Measurements from ENCODE around the gene PTPRK. TPM values are rescaled to one million over a fixed set of nuclear protein-coding genes. Genes with fewer than 3 reads are reported as not detected.

Gene PTPRK
- total RNA-seq, 2 experiments from 2014 or later: 1.8 to 2.2 TPM

GRCh38 chr6:128249429-128249828, 271.0 kb downstream of the PTPRK start:
- no peaks in the 10 kb centered on the region for H3K27me3 Mint-ChIP-seq
- H3K4me1 Mint-ChIP-seq (ENCODE audit: low read depth): peaks cover 17% of the 10 kb centered on the region
- no peak for DNase-seq
- no peaks in the 10 kb centered on the region for H3K9me3 Mint-ChIP-seq
- CTCF ChIA-PET: interaction anchor here (1.0 kb wide), 1 partner anchor 394 kb away, joined by 3 read pairs; no protein-coding TSS in a partner anchor
- intact Hi-C loops (cut with micrococcal nuclease): no loop called here
- POLR2A ChIA-PET: no interaction called here
- H3K4me3 Mint-ChIP-seq: no peak overlapping the region
- H3K36me3 Mint-ChIP-seq: no peaks in the 10 kb centered on the region
- no peak overlapping the region for H3K27ac Mint-ChIP-seq

GRCh38 chr6:128246472-128247260, 273.7 kb downstream of the PTPRK start:
- no peak for DNase-seq
- Mint-ChIP-seq H3K9me3 (no peaks in the 10 kb centered on the region), H3K4me3 (no peak overlapping the region), H3K27me3 (no peaks in the 10 kb centered on the region), H3K27ac (no peak overlapping the region), H3K4me1 (ENCODE audit: low read depth) (no peaks in the 10 kb centered on the region), H3K36me3 (no peaks in the 10 kb centered on the region)
- POLR2A ChIA-PET: no interaction called here
- intact Hi-C loops (cut with micrococcal nuclease): no loop called here
- CTCF ChIA-PET: interaction anchor here (1.1 to 1.4 kb wide), 2 partner anchors 391 to 1006 kb away, joined by 3 to 4 read pairs; no protein-coding TSS in a partner anchor

GRCh38 chr6:128244751-128245405, 275.5 kb downstream of the PTPRK start:
- ChIA-PET POLR2A (no interaction called here), CTCF (no interaction called here)
- H3K27me3 Mint-ChIP-seq: no peaks in the 10 kb centered on the region
- intact Hi-C loops (cut with micrococcal nuclease): no loop called here
- H3K4me3 Mint-ChIP-seq: no peak overlapping the region
- DNase-seq: no peak
- H3K4me1 Mint-ChIP-seq (ENCODE audit: low read depth): peaks cover 1% of the 10 kb centered on the region
- H3K9me3 Mint-ChIP-seq: no peaks in the 10 kb centered on the region
- H3K27ac Mint-ChIP-seq: no peak overlapping the region
- H3K36me3 Mint-ChIP-seq: no peaks in the 10 kb centered on the region

- DNase-seq: no peak
- no peak overlapping the region for H3K27ac Mint-ChIP-seq
- no peak overlapping the region for H3K4me3 Mint-ChIP-seq
- H3K4me1 Mint-ChIP-seq (ENCODE audit: low read depth): peaks cover 1% of the 10 kb centered on the region
- CTCF ChIA-PET: interaction anchor here (0.6 to 1.2 kb wide), 3 partner anchors 26 to 576 kb away, joined by 3 to 4 read pairs (median 4); no protein-coding TSS in a partner anchor
- no peaks in the 10 kb centered on the region for H3K27me3 Mint-ChIP-seq
- intact Hi-C loops (cut with micrococcal nuclease): no loop called here
- no peaks in the 10 kb centered on the region for H3K9me3 Mint-ChIP-seq
- POLR2A ChIA-PET: no interaction called here
- H3K36me3 Mint-ChIP-seq: no peaks in the 10 kb centered on the region
Observed at GRCh38 chr6:128242765-128243403, 277.5 kb downstream of the PTPRK start.

GRCh38 chr6:128241216-128241615, 279.2 kb downstream of the PTPRK start:
- no peak overlapping the region for H3K27ac Mint-ChIP-seq
- H3K4me1 Mint-ChIP-seq (ENCODE audit: low read depth): peaks cover 1% of the 10 kb centered on the region
- POLR2A ChIA-PET: no interaction called here
- H3K27me3 Mint-ChIP-seq: no peaks in the 10 kb centered on the region
- CTCF ChIA-PET: no interaction called here
- no peak overlapping the region for H3K4me3 Mint-ChIP-seq
- no peak for DNase-seq
- no peaks in the 10 kb centered on the region for H3K36me3 Mint-ChIP-seq
- intact Hi-C loops (cut with micrococcal nuclease): no loop called here
- H3K9me3 Mint-ChIP-seq: no peaks in the 10 kb centered on the region

GRCh38 chr6:128240024-128240428, 280.4 kb downstream of the PTPRK start:
- Mint-ChIP-seq H3K4me1 (ENCODE audit: low read depth) (peaks cover 1% of the 10 kb centered on the region), H3K27me3 (no peaks in the 10 kb centered on the region), H3K4me3 (no peak overlapping the region), H3K9me3 (no peaks in the 10 kb centered on the region), H3K36me3 (no peaks in the 10 kb centered on the region), H3K27ac (no peak overlapping the region)
- intact Hi-C loops (cut with micrococcal nuclease): no loop called here
- POLR2A ChIA-PET: no interaction called here
- no peak for DNase-seq
- CTCF ChIA-PET: interaction anchor here (0.9 kb wide), 1 partner anchor 371 kb away, joined by 3 read pairs; no protein-coding TSS in a partner anchor

GRCh38 chr6:128239146-128239545, 281.3 kb downstream of the PTPRK start:
- no peaks in the 10 kb centered on the region for H3K36me3 Mint-ChIP-seq
- intact Hi-C loops (cut with micrococcal nuclease): no loop called here
- ChIA-PET CTCF (interaction anchor here (0.9 kb wide), 1 partner anchor 370 kb away, joined by 3 read pairs; no protein-coding TSS in a partner anchor), POLR2A (no interaction called here)
- H3K4me1 Mint-ChIP-seq (ENCODE audit: low read depth): peaks cover 1% of the 10 kb centered on the region
- no peaks in the 10 kb centered on the region for H3K9me3 Mint-ChIP-seq
- no peak overlapping the region for H3K27ac Mint-ChIP-seq
- no peak overlapping the region for H3K4me3 Mint-ChIP-seq
- DNase-seq: no peak
- H3K27me3 Mint-ChIP-seq: no peaks in the 10 kb centered on the region

GRCh38 chr6:128238225-128238624, 282.2 kb downstream of the PTPRK start:
- H3K4me3 Mint-ChIP-seq: no peak overlapping the region
- no peaks in the 10 kb centered on the region for H3K9me3 Mint-ChIP-seq
- no peak for DNase-seq
- no peaks in the 10 kb centered on the region for H3K36me3 Mint-ChIP-seq
- H3K27me3 Mint-ChIP-seq: no peaks in the 10 kb centered on the region
- POLR2A ChIA-PET: no interaction called here
- intact Hi-C loops (cut with micrococcal nuclease): no loop called here
- H3K27ac Mint-ChIP-seq: no peak overlapping the region
- peaks cover 1% of the 10 kb centered on the region for H3K4me1 Mint-ChIP-seq (ENCODE audit: low read depth)
- CTCF ChIA-PET: interaction anchor here (0.7 kb wide), 1 partner anchor 184 kb away, joined by 3 read pairs; no protein-coding TSS in a partner anchor

- Mint-ChIP-seq H3K27me3 (no peaks in the 10 kb centered on the region), H3K4me3 (no peak overlapping the region), H3K4me1 (ENCODE audit: low read depth) (peaks cover 1% of the 10 kb centered on the region), H3K27ac (no peak overlapping the region), H3K36me3 (no peaks in the 10 kb centered on the region), H3K9me3 (no peaks in the 10 kb centered on the region)
- intact Hi-C loops (cut with micrococcal nuclease): no loop called here
- no peak for DNase-seq
- ChIA-PET CTCF (interaction anchor here (1.9 kb wide), 1 partner anchor 380 kb away, joined by 4 read pairs; no protein-coding TSS in a partner anchor), POLR2A (no interaction called here)
Observed at GRCh38 chr6:128235556-128235955, 284.8 kb downstream of the PTPRK start.

- ChIA-PET CTCF (no interaction called here), POLR2A (no interaction called here)
- Mint-ChIP-seq H3K9me3 (no peaks in the 10 kb centered on the region), H3K36me3 (no peaks in the 10 kb centered on the region), H3K27me3 (no peaks in the 10 kb centered on the region), H3K4me3 (no peak overlapping the region), H3K27ac (no peak overlapping the region), H3K4me1 (ENCODE audit: low read depth) (no peaks in the 10 kb centered on the region)
- intact Hi-C loops (cut with micrococcal nuclease): no loop called here
- no peak for DNase-seq
Observed at GRCh38 chr6:128233531-128233930, 286.9 kb downstream of the PTPRK start.

GRCh38 chr6:128230267-128230989, 290.0 kb downstream of the PTPRK start:
- DNase-seq: no peak
- H3K36me3 Mint-ChIP-seq: no peaks in the 10 kb centered on the region
- no peak overlapping the region for H3K4me3 Mint-ChIP-seq
- no peaks in the 10 kb centered on the region for H3K4me1 Mint-ChIP-seq (ENCODE audit: low read depth)
- no peak overlapping the region for H3K27ac Mint-ChIP-seq
- intact Hi-C loops (cut with micrococcal nuclease): no loop called here
- H3K27me3 Mint-ChIP-seq: peaks cover 3% of the 10 kb centered on the region
- H3K9me3 Mint-ChIP-seq: no peaks in the 10 kb centered on the region
- ChIA-PET POLR2A (no interaction called here), CTCF (no interaction called here)

GRCh38 chr6:128225612-128226011, 294.8 kb downstream of the PTPRK start:
- ChIA-PET CTCF (no interaction called here), POLR2A (no interaction called here)
- Mint-ChIP-seq H3K4me1 (ENCODE audit: low read depth) (no peaks in the 10 kb centered on the region), H3K4me3 (no peak overlapping the region), H3K27ac (no peak overlapping the region), H3K9me3 (no peaks in the 10 kb centered on the region), H3K36me3 (no peaks in the 10 kb centered on the region), H3K27me3 (peaks cover 3% of the 10 kb centered on the region)
- DNase-seq: no peak
- intact Hi-C loops (cut with micrococcal nuclease): no loop called here

Data from activated CD4-positive, alpha-beta memory T cell treated with anti-CD3 and anti-CD28 coated beads for 36 hours (primary cell).